Esophagus muscularis mucosa (tissue), 4 donors: ENCODE results near the gene OR2A5. TPM values are rescaled to one million over a fixed set of nuclear protein-coding genes. Genes with fewer than 3 reads are reported as not detected.

Experiments
- DNase-seq: peaks from one replicate; pipeline ENCODE4 v3.0.0-alpha.2; 2017; ENCODE audit errors: extremely low spot score
- H3K27ac ChIP-seq, 4 donors: fragments of 200-600 bp; sonication (generic); replicated peaks in 1 of 4; 1 replicate in 3 of 4; 2 replicates in 1 of 4; pipeline ENCODE4 v1.5.1; 2016 to 2019; ENCODE audit warnings: mild to moderate bottlenecking in 1 of 4
- H3K27me3 ChIP-seq, 4 donors: fragments of 200-600 bp; sonication (generic); one replicate each; pipeline versions ENCODE4 v1.5.1 to v1.6.0; 2016 to 2019
- H3K36me3 ChIP-seq, 4 donors: fragments of 200-600 bp; sonication (generic); one replicate each; pipeline ENCODE4 v1.5.1; 2016 to 2019
- H3K4me1 ChIP-seq, 4 donors: fragments of 200-600 bp; sonication (generic); one replicate each; pipeline ENCODE4 v1.5.1; 2016 to 2019
- H3K4me3 ChIP-seq, 4 donors: fragments of 200-600 bp; sonication (generic); 1 replicate in 2 of 4; 2 replicates in 2 of 4; pipeline ENCODE4 v1.5.1; 2016 to 2019; ENCODE audit warnings: mild to moderate bottlenecking in 4 of 4, moderate library complexity in 1 of 4
- H3K9me3 ChIP-seq, 4 donors: fragments of 200-600 bp; sonication (generic); 1 replicate in 3 of 4; 2 replicates in 1 of 4; pipeline ENCODE4 v1.5.1; 2016 to 2019
- EP300 ChIP-seq: sonication (generic); formaldehyde crosslinking; IDR thresholded peaks from one replicate; pipeline ENCODE4 v1.6.1; 2017; ENCODE audit warnings: antibody characterized with exemption
- POLR2A ChIP-seq: fragments of 450-650 bp; IDR thresholded peaks from one replicate; pipeline ENCODE4 v1.6.1; 2017; ENCODE audit warnings: antibody characterized with exemption, moderate library complexity, mild to moderate bottlenecking, low read depth
- POLR2AphosphoS5 ChIP-seq, 2 donors: sonication (generic); formaldehyde crosslinking; IDR thresholded peaks; one replicate each; pipeline ENCODE4 v1.6.1; 2017; ENCODE audit warnings: antibody characterized with exemption in 2 of 2
- WGBS: methylation state at CpG from one replicate; pipeline ENCODE4 v1.1.5; 2018; 5-methylcytosine and 5-hydroxymethylcytosine counted together
- intact Hi-C: fragments of 100-400 bp; cut with DNase I; formaldehyde crosslinking; loops from one replicate; pipeline ENCODE4 v1.15.1; 2023
- total RNA-seq, 4 donors: library from RNA; depleted of rRNA; stranded (reverse); fragments of >200 nt; gene quantifications; one replicate each; pipeline versions ENCODE4 v1.1.0 to v1.2.1, GENCODE V29; 2016
- TF ChIP-seq, protein P1 (sequence below), 3 experiments: fragments of 200-600 bp in 2 of 3; fragments of 450-650 bp in 1 of 3; sonication (generic) in 2 of 3; IDR thresholded peaks; one replicate each; pipeline ENCODE4 v1.5.1; 2017 to 2019; ENCODE audit warnings: antibody characterized with exemption in 3 of 3, mild to moderate bottlenecking in 2 of 3, moderate library complexity in 1 of 3

OR2A5 gene
- total RNA-seq, 4 donors from 2014 or later: not detected

- Histone ChIP-seq H3K9me3 (peaks cover 0 to 5% (median 2%) of the 10 kb centered on the region in 4 donors), H3K4me3 (no peak within 1 kb of the TSS), H3K27me3 (no peaks in the 10 kb centered on the region), H3K27ac (no peak within 1 kb of the TSS), H3K4me1 (no peaks in the 10 kb centered on the region), H3K36me3 (no peaks in the 10 kb centered on the region)
- intact Hi-C loops: no loop called here
- 79% methylated on average over 2 of the region's 2 CpGs for WGBS
- DNase-seq: no peak
- TF ChIP-seq, protein P1, sequence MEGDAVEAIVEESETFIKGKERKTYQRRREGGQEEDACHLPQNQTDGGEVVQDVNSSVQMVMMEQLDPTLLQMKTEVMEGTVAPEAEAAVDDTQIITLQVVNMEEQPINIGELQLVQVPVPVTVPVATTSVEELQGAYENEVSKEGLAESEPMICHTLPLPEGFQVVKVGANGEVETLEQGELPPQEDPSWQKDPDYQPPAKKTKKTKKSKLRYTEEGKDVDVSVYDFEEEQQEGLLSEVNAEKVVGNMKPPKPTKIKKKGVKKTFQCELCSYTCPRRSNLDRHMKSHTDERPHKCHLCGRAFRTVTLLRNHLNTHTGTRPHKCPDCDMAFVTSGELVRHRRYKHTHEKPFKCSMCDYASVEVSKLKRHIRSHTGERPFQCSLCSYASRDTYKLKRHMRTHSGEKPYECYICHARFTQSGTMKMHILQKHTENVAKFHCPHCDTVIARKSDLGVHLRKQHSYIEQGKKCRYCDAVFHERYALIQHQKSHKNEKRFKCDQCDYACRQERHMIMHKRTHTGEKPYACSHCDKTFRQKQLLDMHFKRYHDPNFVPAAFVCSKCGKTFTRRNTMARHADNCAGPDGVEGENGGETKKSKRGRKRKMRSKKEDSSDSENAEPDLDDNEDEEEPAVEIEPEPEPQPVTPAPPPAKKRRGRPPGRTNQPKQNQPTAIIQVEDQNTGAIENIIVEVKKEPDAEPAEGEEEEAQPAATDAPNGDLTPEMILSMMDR (IDR thresholded peaks at IDR 0.05): no peak
- TF ChIP-seq POLR2AphosphoS5 (IDR thresholded peaks at IDR 0.05): no peak
- no peak for TF ChIP-seq POLR2A
- TF ChIP-seq EP300: no peak
Observed at GRCh38 chr7:144085978-144086377, 37.2 kb downstream of the OR2A5 start, which contains the start of gene OR2A12. Gene OR2A12 (plus strand): TSS chr7:144086278. CDS start chr7:144095108, 8,830 bp downstream.

DNA sequence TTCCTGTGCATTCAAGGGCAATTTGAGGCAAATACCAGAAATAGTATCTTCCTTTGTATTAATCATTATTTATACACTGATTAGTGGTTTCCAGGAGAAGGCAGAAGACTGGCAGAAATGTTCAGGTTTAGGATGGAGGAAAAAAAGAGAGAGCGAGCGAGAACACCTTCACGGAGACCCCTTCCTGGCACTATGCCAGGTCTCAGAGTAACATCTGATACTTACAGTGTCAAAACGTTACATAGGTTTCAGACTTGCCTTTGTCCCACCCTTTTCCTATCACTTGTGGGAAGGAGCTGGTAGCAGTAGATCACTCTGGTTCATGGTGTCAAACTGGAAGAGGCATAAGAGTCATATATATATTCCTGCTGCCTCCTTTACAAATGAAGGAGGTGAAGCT is 38.0 kb downstream of the OR2A5 start:
- Histone ChIP-seq H3K27ac (no peak overlapping the region), H3K36me3 (no peaks in the 10 kb centered on the region), H3K27me3 (no peaks in the 10 kb centered on the region), H3K4me1 (no peaks in the 10 kb centered on the region), H3K4me3 (no peak overlapping the region), H3K9me3 (peaks cover 0 to 8% (median 4%) of the 10 kb centered on the region in 4 donors)
- WGBS: 53% methylated on average over 4 of the region's 4 CpGs
- TF ChIP-seq, protein P1 (IDR thresholded peaks at IDR 0.05): no peak
- TF ChIP-seq POLR2A: no peak
- TF ChIP-seq POLR2AphosphoS5 (IDR thresholded peaks at IDR 0.05): no peak
- TF ChIP-seq EP300: no peak
- intact Hi-C loops: no loop called here
- no peak for DNase-seq

DNA sequence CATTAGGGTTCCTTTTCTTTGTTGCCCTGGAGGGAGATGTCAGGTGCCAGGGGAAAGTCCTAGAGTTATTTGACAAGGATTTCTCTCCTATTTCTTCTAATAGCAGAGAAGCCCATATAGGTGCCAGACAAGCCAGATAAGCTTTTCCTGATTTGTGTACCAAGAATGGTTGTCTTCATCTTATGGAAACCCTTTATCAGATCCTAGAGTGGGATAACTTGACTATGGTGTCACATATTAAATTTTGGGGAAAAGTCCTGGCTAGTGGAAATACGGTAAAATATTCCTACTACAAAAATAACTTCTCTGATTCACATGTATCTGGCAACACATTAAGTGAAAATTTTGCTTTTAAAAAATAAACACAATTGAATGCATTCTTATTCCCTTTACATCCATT is 38.5 kb downstream of the OR2A5 start:
- TF ChIP-seq EP300 (no peak), POLR2AphosphoS5 (IDR thresholded peaks at IDR 0.05) (no peak), POLR2A (no peak)
- TF ChIP-seq, protein P1 (IDR thresholded peaks at IDR 0.05): no peak
- Histone ChIP-seq H3K9me3 (peaks cover 0 to 8% (median 4%) of the 10 kb centered on the region in 4 donors), H3K36me3 (no peaks in the 10 kb centered on the region), H3K4me1 (no peaks in the 10 kb centered on the region), H3K4me3 (no peak overlapping the region), H3K27ac (no peak overlapping the region), H3K27me3 (no peaks in the 10 kb centered on the region)
- intact Hi-C loops: no loop called here
- 64% methylated on average over 1 of the region's 1 CpG for WGBS
- DNase-seq: no peak

- intact Hi-C loops: no loop called here
- Histone ChIP-seq H3K9me3 (peaks cover 0 to 8% (median 4%) of the 10 kb centered on the region in 4 donors), H3K36me3 (no peaks in the 10 kb centered on the region), H3K4me3 (no peak overlapping the region), H3K4me1 (no peaks in the 10 kb centered on the region), H3K27ac (no peak overlapping the region), H3K27me3 (peaks cover 0 to 1% (median 0%) of the 10 kb centered on the region in 4 donors)
- no peak for DNase-seq
- WGBS: 82% methylated on average over 3 of the region's 3 CpGs
- TF ChIP-seq EP300 (no peak), POLR2AphosphoS5 (IDR thresholded peaks at IDR 0.05) (no peak), POLR2A (no peak)
- TF ChIP-seq, protein P1 (IDR thresholded peaks at IDR 0.05): no peak
Observed at GRCh38 chr7:144090667-144091066, 41.9 kb downstream of the OR2A5 start.

DNA sequence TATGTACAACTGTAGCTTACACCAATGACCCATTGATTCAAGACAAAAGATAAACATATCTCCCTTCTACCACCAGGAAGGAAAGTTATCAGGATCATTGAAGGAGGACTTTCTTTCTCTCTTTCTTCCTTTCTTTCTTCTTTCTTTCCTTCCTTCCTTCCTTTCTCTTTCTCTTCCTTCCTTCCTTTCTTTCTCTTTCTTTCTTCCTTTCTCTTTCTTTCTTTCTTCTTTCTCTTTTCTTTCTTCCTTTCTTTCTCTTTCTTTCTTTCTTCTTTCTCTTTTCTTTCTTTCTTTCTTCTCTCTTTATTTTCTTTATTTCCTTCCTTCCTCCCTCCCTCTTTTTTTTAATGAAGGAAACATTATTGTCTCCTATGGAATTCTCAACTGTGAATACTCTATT is 50.0 kb downstream of the OR2A5 start:
- no peaks in the 10 kb centered on the region for H3K9me3 ChIP-seq
- peaks cover 0 to 4% (median 0%) of the 10 kb centered on the region in 4 donors for H3K27me3 ChIP-seq
- no peak for DNase-seq
- no peak for TF ChIP-seq EP300
- TF ChIP-seq, protein P1 (IDR thresholded peaks at IDR 0.05): no peak
- no peak for TF ChIP-seq POLR2AphosphoS5 (IDR thresholded peaks at IDR 0.05)
- no peak for TF ChIP-seq POLR2A
- H3K4me1 ChIP-seq: no peaks in the 10 kb centered on the region
- H3K4me3 ChIP-seq: no peak overlapping the region
- intact Hi-C loops: no loop called here
- no peaks in the 10 kb centered on the region for H3K36me3 ChIP-seq
- H3K27ac ChIP-seq: no peak overlapping the region
